ENCODE data around the gene AKAP8. TPM values are rescaled to one million over a fixed set of nuclear protein-coding genes. Genes with fewer than 3 reads are reported as not detected.

The AKAP8 gene
- total RNA-seq, 1 donor from 2014 or later, result 27.7 TPM

GRCh38 chr19:15317392-15318071 lies 62.1 kb downstream of the AKAP8 start:
- no peaks in the 10 kb centered on the region for H3K27me3 ChIP-seq
- H3K4me3 ChIP-seq, result no peak overlapping the region
- H3K4me1 ChIP-seq, result peaks cover 96% of the 10 kb centered on the region
- no peak for DNase-seq (ENCODE audit: extremely low spot score in 2 of 2)
- intact Hi-C loops (cut with DNase I), result no loop called here
- no peaks in the 10 kb centered on the region for H3K36me3 ChIP-seq
- no peak overlapping the region for H3K27ac ChIP-seq
- TF ChIP-seq POLR2A (IDR thresholded peaks at IDR 0.05), result no peak
- TF ChIP-seq CTCF (IDR thresholded peaks at IDR 0.05), result no peak
- TF ChIP-seq POLR2AphosphoS5 (IDR thresholded peaks at IDR 0.05; ENCODE audit: insufficient read depth in 1 of 2, low read depth in 1 of 2), result no peak
- H3K9me3 ChIP-seq, result no peaks in the 10 kb centered on the region

DNA sequence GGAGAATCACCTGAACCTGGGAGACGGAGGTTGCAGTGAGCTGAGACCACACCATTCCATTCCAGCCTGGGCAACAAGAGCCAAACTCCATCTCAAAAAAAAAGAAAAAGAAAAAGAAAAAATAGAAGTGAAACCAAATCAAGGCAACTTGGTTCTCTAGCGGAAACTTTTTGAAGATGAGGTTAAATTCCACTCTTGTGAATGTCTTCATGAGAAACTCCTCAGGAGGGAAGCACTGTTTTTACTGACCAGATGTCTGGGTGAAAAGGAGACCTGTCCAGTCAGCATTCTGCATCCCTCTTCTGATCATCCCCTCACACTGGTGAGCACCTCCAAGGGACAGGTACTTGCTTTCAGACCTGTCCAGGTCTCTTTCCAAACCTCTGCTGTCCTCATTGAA lies 63.1 kb downstream of the AKAP8 start:
- Histone ChIP-seq H3K36me3 (no peaks in the 10 kb centered on the region), H3K27ac (no peak overlapping the region), H3K9me3 (no peaks in the 10 kb centered on the region), H3K4me1 (peaks cover 99% of the 10 kb centered on the region), H3K4me3 (no peak overlapping the region), H3K27me3 (no peaks in the 10 kb centered on the region)
- intact Hi-C loops (cut with DNase I), result no loop called here
- DNase-seq (ENCODE audit: extremely low spot score in 2 of 2), result no peak
- TF ChIP-seq CTCF (IDR thresholded peaks at IDR 0.05) (no peak), POLR2AphosphoS5 (IDR thresholded peaks at IDR 0.05; ENCODE audit: insufficient read depth in 1 of 2, low read depth in 1 of 2) (no peak), POLR2A (IDR thresholded peaks at IDR 0.05) (no peak)

GRCh38 chr19:15315101-15315500 lies 64.5 kb downstream of the AKAP8 start:
- H3K36me3 ChIP-seq, result no peaks in the 10 kb centered on the region
- no peaks in the 10 kb centered on the region for H3K9me3 ChIP-seq
- no peak for TF ChIP-seq POLR2AphosphoS5 (IDR thresholded peaks at IDR 0.05; ENCODE audit: insufficient read depth in 1 of 2, low read depth in 1 of 2)
- TF ChIP-seq POLR2A (IDR thresholded peaks at IDR 0.05), result no peak
- no peak for TF ChIP-seq CTCF (IDR thresholded peaks at IDR 0.05)
- DNase-seq (ENCODE audit: extremely low spot score in 2 of 2), result no peak
- no peak overlapping the region for H3K4me3 ChIP-seq
- intact Hi-C loops (cut with DNase I), result no loop called here
- H3K27me3 ChIP-seq, result no peaks in the 10 kb centered on the region
- no peak overlapping the region for H3K27ac ChIP-seq
- peaks cover 99% of the 10 kb centered on the region for H3K4me1 ChIP-seq

- no peaks in the 10 kb centered on the region for H3K36me3 ChIP-seq
- DNase-seq (ENCODE audit: extremely low spot score in 2 of 2), result no peak
- H3K9me3 ChIP-seq, result no peaks in the 10 kb centered on the region
- TF ChIP-seq POLR2AphosphoS5 (IDR thresholded peaks at IDR 0.05; ENCODE audit: insufficient read depth in 1 of 2, low read depth in 1 of 2) (no peak), CTCF (IDR thresholded peaks at IDR 0.05) (no peak), POLR2A (IDR thresholded peaks at IDR 0.05) (no peak)
- no peak overlapping the region for H3K4me3 ChIP-seq
- intact Hi-C loops (cut with DNase I), result no loop called here
- no peaks in the 10 kb centered on the region for H3K27me3 ChIP-seq
- peaks cover 92% of the 10 kb centered on the region for H3K4me1 ChIP-seq
- no peak overlapping the region for H3K27ac ChIP-seq
These were observed 65.8 kb downstream of the AKAP8 start for GRCh38 chr19:15313649-15314279.

DNA sequence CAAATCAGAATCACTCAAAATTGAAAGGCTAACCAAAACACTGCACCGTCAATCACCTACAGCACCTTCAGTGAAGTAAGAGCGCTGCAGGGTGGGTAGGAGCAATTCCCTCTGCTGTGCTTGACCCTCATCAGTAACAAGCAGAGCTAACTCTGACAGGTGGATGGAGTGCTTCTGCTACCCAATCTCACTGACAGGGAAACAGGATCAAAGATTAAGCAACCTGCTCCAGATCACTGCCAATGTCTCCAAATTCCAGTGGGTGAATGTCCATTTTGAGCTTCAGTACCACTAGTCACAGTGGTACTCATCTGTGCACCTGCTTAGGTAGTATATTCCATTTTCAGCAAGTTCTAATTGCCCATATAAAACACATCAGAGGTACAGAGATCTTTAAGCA lies 72.4 kb downstream of the AKAP8 start:
- no peaks in the 10 kb centered on the region for H3K36me3 ChIP-seq
- intact Hi-C loops (cut with DNase I), result no loop called here
- no peak overlapping the region for H3K4me3 ChIP-seq
- DNase-seq (ENCODE audit: extremely low spot score in 2 of 2), result no peak
- H3K27ac ChIP-seq, result no peak overlapping the region
- no peaks in the 10 kb centered on the region for H3K27me3 ChIP-seq
- no peaks in the 10 kb centered on the region for H3K9me3 ChIP-seq
- TF ChIP-seq POLR2AphosphoS5 (IDR thresholded peaks at IDR 0.05; ENCODE audit: insufficient read depth in 1 of 2, low read depth in 1 of 2) (no peak), POLR2A (IDR thresholded peaks at IDR 0.05) (no peak), CTCF (IDR thresholded peaks at IDR 0.05) (no peak)
- peaks cover 72% of the 10 kb centered on the region for H3K4me1 ChIP-seq

All from vagina (tissue), 2 donors.